ENCODE results near the gene EPN1. TPM values are rescaled to one million over a fixed set of nuclear protein-coding genes. Genes with fewer than 3 reads are reported as not detected.

EPN1 gene
- total and polyA plus RNA-seq, 2 of the 8 experiments (the other 6 are each of a cell fraction or from before 2014, with no cell fraction given), result 49.6 to 200 TPM

DNA sequence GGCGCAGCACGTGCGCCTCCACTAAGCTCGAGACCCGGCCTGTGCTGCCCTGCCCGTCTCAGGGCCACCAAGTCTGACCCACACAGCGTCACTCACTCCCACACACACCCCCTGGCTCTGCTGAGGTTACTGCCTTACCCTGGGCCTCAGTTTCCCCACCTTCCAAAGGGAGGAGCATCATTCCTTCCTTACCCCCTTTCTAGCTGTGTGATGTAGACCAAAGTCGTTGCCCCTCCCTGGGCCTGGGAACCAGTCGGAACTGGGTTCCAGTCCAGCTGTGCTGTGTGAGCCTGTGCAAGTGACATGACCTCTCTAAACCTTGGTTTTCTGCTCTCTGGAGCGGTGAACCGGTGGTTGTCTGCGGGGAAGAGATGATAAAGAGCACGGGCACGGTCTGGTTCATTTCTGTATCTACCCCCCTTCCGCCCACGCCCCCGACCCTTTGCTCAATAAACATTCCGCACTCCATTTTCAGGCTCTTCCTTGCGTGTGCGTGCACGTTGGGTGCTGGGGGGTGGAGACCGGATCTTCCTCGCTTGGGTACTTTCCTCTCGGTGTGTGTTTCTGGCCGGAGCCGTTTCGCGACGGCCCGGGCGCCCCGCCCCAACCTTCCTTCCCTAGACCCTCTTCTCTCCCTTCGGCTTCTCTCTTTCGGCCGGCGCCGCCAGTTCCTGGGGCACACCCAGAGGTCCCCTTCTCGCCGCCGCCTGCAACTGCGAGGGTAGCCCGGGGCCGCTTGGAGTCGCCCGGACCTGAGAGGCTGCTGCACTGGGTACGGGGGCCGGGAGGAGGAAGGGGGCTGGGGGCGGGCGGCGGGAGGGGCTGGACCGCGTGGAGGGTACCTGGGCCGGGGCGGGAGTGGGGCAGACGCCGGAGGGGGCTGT lies 31.8 kb upstream of the EPN1 start, which contains the start of gene ZNF581 (continued):
- TF ChIP-seq SP1 (IDR thresholded peaks at IDR 0.05; ENCODE audit: low read depth, low read length), result peak; percentile 73
- TF ChIP-seq SRF (IDR thresholded peaks at IDR 0.05; ENCODE audit: low read depth, low read length), result 0 out of 2 replicates have a peak, but pooled peaks have one; percentile 17
- TF ChIP-seq EP300 (IDR thresholded peaks at IDR 0.05; ENCODE audit: borderline replicate concordance in 1 of 2, low read depth in 2 of 2, low read length in 2 of 2), result peak in 1 of 2 experiments; percentile 56; a peak in 1 of 3 replicates
- 0 out of 2 replicates have a peak, but pooled peaks have one; percentile 39 for TF ChIP-seq PHF8 (conservative IDR thresholded peaks at IDR 0.05; ENCODE audit: low read depth, low read length)
- TF ChIP-seq RXRA (IDR thresholded peaks at IDR 0.05; ENCODE audit: insufficient read depth, low read depth, low read length), result no peak
- peak; percentile 67 for TF ChIP-seq TAF7 (optimal IDR thresholded peaks at IDR 0.05; ENCODE audit: borderline replicate concordance, low read depth, low read length)
- TF ChIP-seq EGR1 (IDR thresholded peaks at IDR 0.05; ENCODE audit: borderline replicate concordance, low read depth, low read length), result peak; percentile 45; the same call in 1 of the 2 replicates
- no peak for TF ChIP-seq RFX5 (IDR thresholded peaks at IDR 0.05; ENCODE audit: borderline replicate concordance, low read depth, low read length)
- 0 out of 2 replicates have a peak, but pooled peaks have one; percentile 54 for TF ChIP-seq SP4 (IDR thresholded peaks at IDR 0.05; ENCODE audit: low read length)
- peak; percentile 53 for TF ChIP-seq CREB1 (IDR thresholded peaks at IDR 0.05)
- TF ChIP-seq, protein P1, sequence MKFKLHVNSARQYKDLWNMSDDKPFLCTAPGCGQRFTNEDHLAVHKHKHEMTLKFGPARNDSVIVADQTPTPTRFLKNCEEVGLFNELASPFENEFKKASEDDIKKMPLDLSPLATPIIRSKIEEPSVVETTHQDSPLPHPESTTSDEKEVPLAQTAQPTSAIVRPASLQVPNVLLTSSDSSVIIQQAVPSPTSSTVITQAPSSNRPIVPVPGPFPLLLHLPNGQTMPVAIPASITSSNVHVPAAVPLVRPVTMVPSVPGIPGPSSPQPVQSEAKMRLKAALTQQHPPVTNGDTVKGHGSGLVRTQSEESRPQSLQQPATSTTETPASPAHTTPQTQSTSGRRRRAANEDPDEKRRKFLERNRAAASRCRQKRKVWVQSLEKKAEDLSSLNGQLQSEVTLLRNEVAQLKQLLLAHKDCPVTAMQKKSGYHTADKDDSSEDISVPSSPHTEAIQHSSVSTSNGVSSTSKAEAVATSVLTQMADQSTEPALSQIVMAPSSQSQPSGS (IDR thresholded peaks at IDR 0.05; ENCODE audit: low read length), result no peak
- no peak for TF ChIP-seq TCF12 (IDR thresholded peaks at IDR 0.05; ENCODE audit: low read depth, low read length)
- TF ChIP-seq MAFK (IDR thresholded peaks at IDR 0.05; ENCODE audit: low read depth, low read length), result no peak
- no peak for TF ChIP-seq EZH2 (IDR thresholded peaks at IDR 0.05; ENCODE audit: low read depth, low read length, severe bottlenecking)
- TF ChIP-seq POU5F1 (IDR thresholded peaks at IDR 0.05; ENCODE audit: low read depth, low read length), result no peak
- TF ChIP-seq KDM4A (IDR thresholded peaks at IDR 0.05; ENCODE audit: low read depth, low read length, severe bottlenecking), result peak; percentile 45
- TF ChIP-seq SAP30 (IDR thresholded peaks at IDR 0.05; ENCODE audit: insufficient read depth, insufficient replicate concordance, low read length), result peak; percentile 42
- no peak for TF ChIP-seq CHD2 (IDR thresholded peaks at IDR 0.05; ENCODE audit: low read length)
- peak; percentile 27 for TF ChIP-seq POLR2AphosphoS5 (IDR thresholded peaks at IDR 0.05; ENCODE audit: low read depth, low read length)
- no peak for TF ChIP-seq JUN (IDR thresholded peaks at IDR 0.05; ENCODE audit: low read depth, low read length)
- TF ChIP-seq YY1 (IDR thresholded peaks at IDR 0.05; ENCODE audit: low read depth, low read length), result 0 out of 2 replicates have a peak, but pooled peaks have one; percentile 58
- no peak for TF ChIP-seq CEBPB (IDR thresholded peaks at IDR 0.05; ENCODE audit: low read depth, low read length)

Data from H1 (cell line).